GM12878 (cell line): Measurements from ENCODE around the gene ECM1. TPM values are rescaled to one million over a fixed set of nuclear protein-coding genes. Genes with fewer than 3 reads are reported as not detected.
A peak's percentile ranks its signal among the peaks of the same experiment; 100 is the strongest.

Source experiments
- ATAC-seq: fragments of 200-7000 bp; cut with Tn5 transposase; 3 replicates; pipeline ENCODE4 v1.9.1; 2020; ENCODE audit warnings: mild to moderate bottlenecking, moderate library complexity
- BruUV-seq: library from RNA; stranded (reverse); fragments of 400-500 nt; replicated peaks from 2 replicates; lab custom pipeline; 2021; lab: Mats Ljungman, UMichigan
- CTCF ChIA-PET: fragments of 300-600 bp; sonication (Branson Sonifier 250); formaldehyde crosslinking; extraction: SDS; loops from one replicate; lab custom pipeline; 2021; ENCODE audit warnings: inconsistent platforms; lab: Yijun Ruan, JAX
- POLR2A ChIA-PET: fragments of 350-600 bp; formaldehyde crosslinking; extraction: SDS; loops from one replicate; lab custom pipeline; 2021; ENCODE audit warnings: inconsistent platforms; lab: Charles Lee
- RAD21 ChIA-PET: fragments of 300-600 bp; sonication (Branson Sonifier 250); formaldehyde crosslinking; loops from one replicate; lab custom pipeline; 2023; ENCODE audit warnings: antibody characterized with exemption; ENCODE audit not compliant: unreplicated experiment; lab: Charles Lee
- SMC1A ChIA-PET: fragments of 300-600 bp; sonication (Branson Sonifier 250); formaldehyde crosslinking; loops from one replicate; lab custom pipeline; 2023; ENCODE audit not compliant: unreplicated experiment, uncharacterized antibody; lab: Charles Lee
- DNase-seq: peaks from one replicate; pipeline ENCODE4 v3.0.0-alpha.2; 2011; ENCODE audit warnings: low read depth, low spot score
- FAIRE-seq: peaks from 3 replicates; lab custom pipeline; 2011; peaks lifted over from hg19 to GRCh38; lab: Jason Lieb, UNC
- H2AFZ ChIP-seq: 2 replicates; pipeline ENCODE4 v1.6.0; 2011; ENCODE audit warnings: low read depth, low read length, control low read depth; ENCODE audit not compliant: control insufficient read depth
- H3K27ac ChIP-seq: 2 replicates; pipeline ENCODE4 v1.5.1; 2011; ENCODE audit warnings: control low read depth; ENCODE audit not compliant: control insufficient read depth, insufficient read depth
- H3K27me3 ChIP-seq, 2 experiments: replicated peaks in 1 of 2; 2 replicates each; pipeline versions ENCODE4 v1.6.0 to v1.6.1; 2011; ENCODE audit warnings: low read length in 1 of 2; ENCODE audit not compliant: control insufficient read depth in 2 of 2, insufficient read depth in 2 of 2
- H3K36me3 ChIP-seq, 2 experiments: 2 replicates each; pipeline ENCODE4 v1.5.1; 2011; ENCODE audit warnings: low read length in 1 of 2; ENCODE audit not compliant: control insufficient read depth in 2 of 2, insufficient read depth in 2 of 2
- H3K4me1 ChIP-seq: 2 replicates; pipeline ENCODE4 v1.6.1; 2011; ENCODE audit warnings: mild to moderate bottlenecking, low read length, moderate library complexity, mixed read lengths; ENCODE audit not compliant: control insufficient read depth, insufficient read depth
- H3K4me2 ChIP-seq: 2 replicates; pipeline ENCODE4 v1.6.0; 2011; ENCODE audit warnings: control low read depth; ENCODE audit not compliant: control insufficient read depth, insufficient read depth
- H3K4me3 ChIP-seq: fragments of 200-600 bp; sonication (generic); 2 replicates; pipeline ENCODE4 v1.5.1; 2016
- H3K79me2 ChIP-seq: 2 replicates; pipeline ENCODE4 v1.6.0; 2011; ENCODE audit warnings: low read length; ENCODE audit not compliant: control insufficient read depth, insufficient read depth
- H3K9ac ChIP-seq: 2 replicates; pipeline ENCODE4 v1.8.0; 2011; ENCODE audit warnings: low read length, control low read depth, mixed read lengths; ENCODE audit not compliant: control insufficient read depth, insufficient read depth
- H3K9me3 ChIP-seq: replicated peaks from 3 replicates; pipeline ENCODE4 v1.5.1; 2011; ENCODE audit warnings: mild to moderate bottlenecking, low read length; ENCODE audit not compliant: control insufficient read depth, insufficient read depth
- H4K20me1 ChIP-seq: 2 replicates; pipeline ENCODE4 v1.6.0; 2011; ENCODE audit not compliant: control insufficient read depth, insufficient read depth
- ATF3 ChIP-seq: IDR thresholded peaks from 2 replicates; pipeline ENCODE4 v1.6.1; 2011; ENCODE audit warnings: low read depth, mild to moderate bottlenecking, low read length, moderate library complexity, borderline replicate concordance; ENCODE audit errors: extremely low read depth
- DPF2 ChIP-seq: fragments of 450-650 bp; IDR thresholded peaks from 2 replicates; pipeline ENCODE4 v1.6.1; 2017; ENCODE audit warnings: mild to moderate bottlenecking
- ELK1 ChIP-seq: IDR thresholded peaks from 2 replicates; pipeline ENCODE4 v1.6.1; 2012; ENCODE audit warnings: low read depth, low read length, improper control_type of control experiment
- ESRRA ChIP-seq: IDR thresholded peaks from 2 replicates; pipeline ENCODE4 v1.6.1; 2012; ENCODE audit warnings: mild to moderate bottlenecking, low read length, improper control_type of control experiment
- GABPA ChIP-seq: IDR thresholded peaks from 2 replicates; pipeline ENCODE4 v1.6.1; 2014; ENCODE audit warnings: antibody characterized with exemption, low read depth, mild to moderate bottlenecking, inconsistent platforms
- IKZF2 ChIP-seq, 2 experiments: fragments of 450-650 bp; IDR thresholded peaks; 2 replicates each; pipeline ENCODE4 v1.6.1; 2017; ENCODE audit warnings: mild to moderate bottlenecking in 2 of 2, moderate library complexity in 2 of 2
- IRF4 ChIP-seq: IDR thresholded peaks from 2 replicates; pipeline ENCODE4 v1.6.1; 2011; ENCODE audit warnings: low read depth, low read length
- JUNB ChIP-seq: IDR thresholded peaks from 2 replicates; pipeline ENCODE4 v1.6.1; 2016; ENCODE audit warnings: antibody characterized with exemption, mild to moderate bottlenecking
- MEF2B ChIP-seq: fragments of 450-650 bp; IDR thresholded peaks from 2 replicates; pipeline ENCODE4 v1.6.1; 2018; ENCODE audit warnings: mild to moderate bottlenecking, moderate library complexity; ENCODE audit not compliant: partially characterized antibody, poor library complexity, severe bottlenecking
- NR2C1 ChIP-seq: fragments of 450-650 bp; IDR thresholded peaks from 2 replicates; pipeline ENCODE4 v1.6.1; 2017; ENCODE audit warnings: antibody characterized with exemption, mild to moderate bottlenecking, moderate library complexity
- POLR2AphosphoS2 ChIP-seq: IDR thresholded peaks from 2 replicates; pipeline ENCODE4 v1.6.1; 2011; ENCODE audit warnings: low read depth, mild to moderate bottlenecking, low read length, improper control_type of control experiment, moderate library complexity
- RAD51 ChIP-seq: fragments of 450-650 bp; IDR thresholded peaks from 2 replicates; pipeline ENCODE4 v1.6.1; 2016; ENCODE audit warnings: moderate library complexity, mild to moderate bottlenecking, inconsistent platforms
- SMARCA5 ChIP-seq: fragments of 450-650 bp; IDR thresholded peaks from 2 replicates; pipeline ENCODE4 v1.6.1; 2017; ENCODE audit warnings: mild to moderate bottlenecking
- STAT1 ChIP-seq: fragments of 450-650 bp; conservative IDR thresholded peaks from 2 replicates; pipeline ENCODE4 v1.6.1; 2014; ENCODE audit warnings: antibody characterized with exemption, mild to moderate bottlenecking
- STAT3 ChIP-seq: IDR thresholded peaks from 2 replicates; pipeline ENCODE4 v1.6.1; 2011; ENCODE audit warnings: low read depth, low read length, improper control_type of control experiment
- SUPT20H ChIP-seq: IDR thresholded peaks from 2 replicates; pipeline ENCODE4 v1.6.1; 2011; ENCODE audit warnings: low read depth, mild to moderate bottlenecking, low read length, moderate library complexity, borderline replicate concordance; ENCODE audit not compliant: control insufficient read depth
- ZZZ3 ChIP-seq: IDR thresholded peaks from 2 replicates; pipeline ENCODE4 v1.6.1; 2011; ENCODE audit warnings: low read depth; ENCODE audit not compliant: control insufficient read depth, insufficient read length
- WGBS: methylation state at CpG from one replicate; pipeline ENCODE4 v1.1.6; 2016; ENCODE audit warnings: low lambda C conversion rate; ENCODE audit not compliant: insufficient replicate concordance, insufficient coverage; ENCODE audit errors: missing lambda C conversion rate; 5-methylcytosine and 5-hydroxymethylcytosine counted together
- in situ Hi-C: fragments of 300-500 bp; cut with MboI; formaldehyde crosslinking; loops from 9 replicates; pipeline ENCODE4 v1.14.3; 2018; ENCODE audit warnings: mixed read lengths
- intact Hi-C: fragments of 100-400 bp; cut with micrococcal nuclease; formaldehyde crosslinking; loops from one replicate; pipeline ENCODE4 v1.14.2; 2022; ENCODE audit not compliant: unreplicated experiment
- polyA plus RNA-seq, 11 experiments: library from polyadenylated mRNA; depleted of rRNA in 4 of 11; unstranded in 6 of 11; stranded (reverse) in 5 of 11; fragments of >200 nt; fragmentation: Nextera tagmentation in 4 of 11; fragmentation: Illumina TruSeq in 1 of 11; extraction: Ambion mirVana in 4 of 11; extraction: Trizol in 1 of 11; gene quantifications; 1 replicate in 1 of 11; 2 replicates in 10 of 11; pipeline versions ENCODE4 v1.2.1 to v1.2.3, GENCODE V29; 2011 to 2016; ENCODE audit warnings: inconsistent platforms in 2 of 11, missing spikeins in 2 of 11, low read depth in 1 of 11
- total RNA-seq, 4 experiments: library from RNA; depleted of rRNA in 3 of 4; stranded (reverse); fragments of >200 nt in 3 of 4; fragmentation: Illumina TruSeq in 1 of 4; extraction: Trizol in 1 of 4; gene quantifications; 2 replicates each; pipeline versions ENCODE4 v1.2.1 to v1.2.3, GENCODE V29; 2013 to 2021

Gene ECM1
- total and polyA plus RNA-seq, 10 of the 15 experiments (the other 5 are each of a cell fraction or from before 2014, with no cell fraction given) = 0.06 to 1.3 (median 0.60) TPM

- TF ChIP-seq ATF3 = no peak
- no peak for TF ChIP-seq ELK1
- no peak for TF ChIP-seq JUNB
Observed at GRCh38 chr1:150551784-150552127, 43.8 kb downstream of the ECM1 start (continued).

- Histone ChIP-seq H3K27me3 (no peaks in the 10 kb centered on the region; a peak in 1 of 4 replicates), H3K36me3 (no peaks in the 10 kb centered on the region)
- FAIRE-seq (no peak), ATAC-seq (peak; percentile 5; the same call in 2 of the 3 replicates)
- no peak for TF ChIP-seq GABPA
- TF ChIP-seq NR2C1 = no peak
- TF ChIP-seq SMARCA5 = no peak
- TF ChIP-seq ESRRA = no peak
- TF ChIP-seq STAT3 = no peak
- TF ChIP-seq DPF2 = no peak
- no peak for TF ChIP-seq RAD51
- no peak for TF ChIP-seq ZZZ3
- no peak for TF ChIP-seq STAT1
- TF ChIP-seq POLR2AphosphoS2 = no peak
- TF ChIP-seq SUPT20H = no peak
- TF ChIP-seq IRF4 = no peak
- no peak for TF ChIP-seq IKZF2 (IDR thresholded peaks at IDR 0.05)
- no peak for TF ChIP-seq MEF2B
- TF ChIP-seq, all 136 proteins: peak for 0
- H3K9me3 ChIP-seq = no peaks in the 10 kb centered on the region
- ChIA-PET RAD21 (no interaction called here), CTCF (interaction anchor here (1.1 to 2.9 kb wide), 3 partner anchors 8 to 20 kb away, joined by 3 to 14 read pairs (median 8); no protein-coding TSS in a partner anchor), SMC1A (interaction anchor here (1.1 kb wide), 1 partner anchor 69 kb away, joined by 3 read pairs; no protein-coding TSS in a partner anchor), POLR2A (interaction anchor here (0.5 to 0.7 kb wide), 2 partner anchors 13 to 17 kb away, joined by 3 to 6 read pairs; no protein-coding TSS in a partner anchor)
- no peak overlapping the region for H3K4me2 ChIP-seq
- WGBS = 34% methylated on average over 13 of the region's 13 CpGs
- H4K20me1 ChIP-seq = no peaks in the 10 kb centered on the region
- BruUV-seq = no TSS peak
- H2AFZ ChIP-seq = no peak overlapping the region
- H3K4me1 ChIP-seq = peaks cover 3% of the 10 kb centered on the region; the same call in 1 of the 2 replicates
- intact Hi-C loops (no loop called here), in situ Hi-C loops (no loop called here)
- no peak overlapping the region for H3K4me3 ChIP-seq
- H3K79me2 ChIP-seq = no peaks in the 10 kb centered on the region
- H3K9ac ChIP-seq = no peak overlapping the region
- no peak for DNase-seq
- H3K27ac ChIP-seq = no peak overlapping the region
Observed at GRCh38 chr1:150552128-150552910, 44.4 kb downstream of the ECM1 start.
